DMS 273 treated with DMSO at 0.1 percent for 48 hours (cell line): Measurements from ENCODE around the gene TLCD3B.
"Not testable (repeated sequence)": the region's sequence is repeated elsewhere in the genome, so short reads cannot be mapped to it uniquely, and the experiment has no call there.

ENCODE experiments used
- DNase-seq: peaks from one replicate; lab custom pipeline; 2025; lab: John Stamatoyannopoulos, UW

TLCD3B gene

GRCh38 chr16:30025574-30025973 lies 5.5 kb downstream of the TLCD3B start:
- DNase-seq, result no peak

GRCh38 chr16:30025156-30025555 lies 5.9 kb downstream of the TLCD3B start:
- no peak for DNase-seq

DNA sequence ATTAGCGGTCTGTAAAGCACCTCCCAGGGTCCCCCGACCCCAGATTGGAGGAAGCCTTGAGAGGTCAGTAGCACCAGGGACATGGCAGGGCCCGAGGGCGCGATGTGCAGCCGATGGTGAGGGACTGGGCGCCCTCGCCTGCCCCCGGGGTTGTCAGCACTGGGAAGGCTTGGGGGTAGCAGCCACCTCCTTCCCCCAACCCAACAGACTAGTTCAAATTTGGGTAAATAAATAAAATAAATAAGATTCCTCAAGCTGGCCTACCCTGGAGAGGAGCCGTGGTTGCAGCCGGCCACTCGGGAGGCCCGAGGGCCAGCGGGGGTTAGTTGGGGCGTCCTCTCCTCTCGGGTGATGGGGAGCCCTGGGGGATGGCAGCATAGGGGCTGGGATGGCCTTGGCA lies 6.6 kb downstream of the TLCD3B start:
- no peak for DNase-seq

GRCh38 chr16:30023586-30023985 lies 7.5 kb downstream of the TLCD3B start:
- no peak for DNase-seq

GRCh38 chr16:30022887-30023286 lies 8.2 kb downstream of the TLCD3B start, which contains the start of gene C16orf92:
Gene C16orf92 (plus strand): TSS chr16:30023198. CDS start chr16:30023341, 143 bp downstream.
- no peak for DNase-seq

- DNase-seq, result no peak
Measured at GRCh38 chr16:30018731-30019158, 12.3 kb downstream of the TLCD3B start.

GRCh38 chr16:30017937-30018336 lies 13.1 kb downstream of the TLCD3B start:
- not testable (repeated sequence) for DNase-seq

GRCh38 chr16:30017277-30017656 lies 13.8 kb downstream of the TLCD3B start:
- DNase-seq, result no peak

DNA sequence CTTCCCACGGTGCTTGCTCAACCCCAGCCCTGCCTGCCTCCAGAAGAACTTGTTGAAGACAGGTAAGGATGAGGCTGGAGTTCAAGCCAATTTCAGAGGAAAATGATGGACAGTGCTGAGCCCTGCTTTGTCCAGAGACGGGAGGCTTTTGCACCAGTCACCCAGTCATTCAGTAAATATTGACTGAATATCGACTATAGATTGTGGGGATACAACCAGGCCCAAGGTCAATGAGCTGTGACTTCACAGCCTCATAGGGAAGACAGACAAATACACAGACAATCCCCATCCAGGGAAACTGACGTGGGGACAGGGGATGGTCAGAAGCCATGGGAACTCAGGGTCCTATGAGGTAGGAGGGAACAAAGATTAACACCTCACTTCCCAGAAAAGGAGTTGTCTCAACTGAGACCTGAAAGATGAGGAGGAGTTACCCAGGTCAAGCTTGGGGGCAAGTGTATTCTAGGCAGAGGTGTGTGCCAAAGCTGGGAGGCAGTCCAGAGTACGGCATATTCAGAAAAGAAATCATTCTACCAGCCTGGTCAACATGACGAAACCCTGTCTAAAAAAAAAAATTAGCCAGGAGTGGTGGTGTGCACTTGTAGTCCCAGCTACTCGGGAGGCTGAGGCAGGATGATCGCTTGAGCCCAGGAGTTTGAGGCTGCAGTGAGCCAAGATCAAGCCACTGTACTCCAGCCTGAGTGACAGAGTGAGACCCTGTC lies 14.4 kb downstream of the TLCD3B start:
- DNase-seq, result no peak

GRCh38 chr16:30015450-30015849 lies 15.6 kb downstream of the TLCD3B start:
- not testable (repeated sequence) for DNase-seq

DNA sequence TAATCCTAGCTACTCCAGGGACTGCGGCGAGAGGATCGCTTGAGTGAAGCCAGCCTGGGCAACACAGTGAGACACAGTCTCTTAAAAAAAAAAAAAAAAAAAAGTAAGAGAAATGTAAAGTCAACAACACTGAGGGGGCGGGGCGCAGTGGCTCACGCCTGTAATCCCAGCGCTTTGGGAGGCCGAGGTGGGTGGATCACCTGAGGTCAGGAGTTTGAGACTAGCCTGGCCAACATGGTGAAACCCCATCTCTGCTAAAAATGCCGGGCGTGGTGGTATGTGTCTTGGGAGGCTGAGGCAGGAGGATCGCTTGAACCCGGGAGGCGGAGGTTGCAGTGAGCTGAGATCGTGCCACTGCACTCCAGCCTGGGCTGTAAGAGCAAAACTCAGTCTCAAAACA lies 18.5 kb downstream of the TLCD3B start:
- not testable (repeated sequence) for DNase-seq

DNA sequence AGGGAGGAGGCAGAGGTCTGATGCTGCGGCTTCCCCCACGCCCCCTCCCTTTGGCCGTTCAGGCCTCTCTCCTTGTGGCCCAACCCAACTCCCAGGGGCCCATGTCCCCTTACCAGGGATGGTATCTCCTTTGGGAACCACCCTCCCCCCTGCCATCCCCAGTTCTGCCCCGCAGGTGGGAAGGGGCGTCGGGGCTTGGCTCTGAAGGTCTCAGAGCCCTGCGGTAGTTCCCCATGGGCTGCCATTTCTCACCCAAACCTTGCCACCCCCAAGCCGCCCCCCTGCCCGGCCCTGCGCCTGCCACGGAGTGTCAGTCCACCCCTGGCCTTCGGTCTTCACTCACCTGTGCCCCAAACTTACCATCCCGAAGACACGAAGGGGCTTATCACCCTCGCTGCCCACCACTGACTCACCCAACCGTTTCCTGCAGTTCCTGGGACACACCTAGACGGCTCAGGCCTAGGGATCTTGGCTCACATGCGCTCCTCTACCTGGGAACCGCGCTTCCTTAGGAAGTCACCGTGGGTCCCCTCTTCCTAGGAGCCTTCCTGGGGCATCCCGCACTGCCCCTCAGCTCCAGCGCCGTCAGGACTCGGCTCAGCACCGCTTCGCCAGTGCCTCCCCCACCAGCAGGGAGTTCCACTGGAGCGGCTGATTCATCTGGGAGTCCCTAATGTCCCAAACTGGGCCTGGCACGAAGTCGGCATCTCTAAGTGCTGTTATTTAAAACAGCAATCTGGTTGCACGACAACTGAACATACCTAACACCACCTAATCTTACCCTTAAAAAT lies 19.2 kb downstream of the TLCD3B start:
- DNase-seq, result no peak

DNA sequence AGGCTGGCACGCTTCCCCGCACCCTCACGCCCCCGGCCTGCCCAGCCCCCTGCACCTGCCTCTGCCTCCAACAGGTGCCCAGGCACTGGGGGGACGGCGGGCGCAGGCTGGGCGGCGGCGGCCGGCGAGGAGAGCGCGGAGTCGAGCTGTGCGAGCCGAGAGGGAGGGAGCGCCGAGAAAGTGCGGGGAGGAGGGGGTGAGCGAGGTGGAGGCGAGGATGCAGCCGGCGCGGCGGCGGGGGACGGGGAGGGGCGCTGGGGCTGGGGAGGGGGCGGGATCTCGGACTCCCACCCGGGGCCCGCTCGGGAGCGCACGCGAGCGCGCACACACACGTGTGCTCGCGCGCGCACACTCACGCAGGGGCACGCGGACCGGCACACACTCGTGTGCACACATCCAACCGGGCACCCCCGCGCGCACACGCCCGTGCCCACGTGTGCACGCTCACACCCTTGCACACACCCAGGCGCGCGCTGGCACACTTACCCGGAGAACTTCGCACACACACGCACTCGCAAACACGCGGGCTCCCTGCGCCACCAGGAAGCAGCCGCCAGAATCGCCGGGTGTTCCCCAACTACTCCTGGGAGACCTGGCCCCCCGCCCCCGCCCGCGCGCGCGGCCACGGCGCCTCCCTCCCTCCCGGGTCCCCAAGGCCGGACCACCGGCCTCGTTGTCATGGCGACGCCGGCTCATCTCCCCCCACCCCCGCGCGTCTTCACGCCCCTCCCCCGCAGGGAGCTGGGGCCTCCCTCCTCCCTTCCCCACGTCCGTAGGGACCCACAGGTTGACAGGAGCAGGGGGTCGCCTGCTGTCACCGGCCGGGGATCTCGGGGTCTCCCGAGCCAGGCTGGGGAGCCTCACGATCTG lies 20.0 kb downstream of the TLCD3B start, which contains the start of gene DOC2A:
Gene DOC2A (minus strand): TSS at position 184 of the 870 bp plus-strand sequence. CDS start 805 bp downstream, outside the sequence.
- DNase-seq, result no peak

- no peak for DNase-seq
Measured at GRCh38 chr16:30009990-30010843, 20.9 kb downstream of the TLCD3B start.

- DNase-seq, result no peak
Measured at GRCh38 chr16:30009085-30009862, 21.8 kb downstream of the TLCD3B start.

- DNase-seq, result no peak
Measured at GRCh38 chr16:30007378-30007895, 23.6 kb downstream of the TLCD3B start.

DNA sequence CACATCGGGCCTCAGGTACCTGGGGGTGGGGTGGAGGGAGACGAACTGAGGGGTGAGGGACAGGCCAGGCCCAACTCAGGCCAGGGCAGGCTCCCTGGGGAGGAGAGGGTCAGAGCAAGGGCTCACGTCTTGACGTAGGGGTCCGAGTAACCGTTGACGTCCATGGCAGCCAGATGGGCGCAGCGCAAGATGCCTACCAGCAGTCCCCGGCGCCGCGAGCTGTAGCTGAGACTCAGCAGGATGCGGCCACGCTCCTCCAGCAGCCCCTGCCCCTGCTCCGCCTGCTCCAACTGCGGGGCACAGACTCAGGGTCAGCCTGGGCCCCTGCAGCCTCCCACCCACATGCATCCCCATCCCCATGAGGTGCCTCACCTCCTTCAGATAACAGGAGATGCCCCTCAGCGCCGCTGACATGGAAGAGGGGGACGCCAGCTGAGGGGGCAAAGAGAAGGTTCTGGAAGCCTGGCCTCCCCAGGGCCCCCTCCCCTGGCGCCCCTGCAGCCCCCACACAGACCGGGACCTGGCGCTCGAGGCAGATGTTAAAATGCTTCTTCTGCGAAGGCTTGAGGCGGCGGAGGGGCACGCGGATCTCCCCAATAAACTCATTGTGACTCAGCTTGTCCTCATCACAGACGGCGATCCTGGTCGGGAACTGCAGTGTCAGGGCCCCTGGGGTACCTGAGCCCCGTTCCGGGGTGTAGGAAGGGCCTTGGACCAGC lies 24.3 kb downstream of the TLCD3B start:
- no peak for DNase-seq

- no peak for DNase-seq
Measured at GRCh38 chr16:30006095-30006473, 25.0 kb downstream of the TLCD3B start.

DNA sequence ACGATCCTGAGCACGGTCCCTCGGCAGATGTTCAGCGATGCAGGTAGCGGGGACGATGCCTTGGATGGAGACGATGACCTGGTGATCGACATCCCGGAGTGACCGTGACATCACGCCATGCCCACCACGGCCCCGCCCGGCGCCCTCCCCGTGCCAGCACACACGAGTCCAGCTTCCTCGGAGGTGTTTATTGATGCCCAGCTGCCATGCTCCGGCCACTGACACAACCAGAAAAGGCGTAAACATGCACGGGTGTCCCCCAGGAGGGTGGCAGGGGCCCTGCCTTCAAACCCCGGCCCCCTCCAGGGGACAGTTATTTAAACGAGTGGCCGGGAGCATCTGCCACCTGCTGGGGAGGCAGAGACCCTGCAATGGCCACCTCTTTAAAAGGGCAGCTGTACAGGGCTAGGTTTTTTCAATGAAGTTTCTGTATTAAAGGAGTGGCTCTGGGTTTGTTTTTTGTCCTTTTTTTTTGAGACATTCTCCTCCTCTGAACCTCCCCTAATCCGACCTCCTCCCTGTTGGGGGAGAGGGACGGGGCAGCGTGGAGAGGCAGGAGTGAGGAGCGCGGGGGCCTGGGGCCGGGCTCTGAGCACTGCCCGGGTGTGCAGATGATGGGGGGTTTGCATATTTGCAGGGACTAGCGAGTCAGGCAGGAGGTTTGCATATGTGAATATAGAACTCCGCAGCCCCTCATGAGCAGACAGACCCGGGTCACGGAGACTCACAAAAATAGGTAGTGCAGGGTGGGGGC lies 25.6 kb downstream of the TLCD3B start:
- peak; percentile 42 for DNase-seq
